Liver (tissue), 9 donors: Measurements from ENCODE around the gene VEGFA. TPM values are rescaled to one million over a fixed set of nuclear protein-coding genes. Genes with fewer than 3 reads are reported as not detected.

ENCODE experiments used
- DNase-seq: peaks from one replicate; pipeline ENCODE4 v3.0.0-alpha.2; 2017; ENCODE audit warnings: low spot score
- H3K27ac ChIP-seq, 2 donors: one replicate each; pipeline ENCODE4 v1.7.0; 2013; ENCODE audit warnings: inconsistent platforms in 2 of 2, low read length in 2 of 2, control low read depth in 1 of 2, low read depth in 1 of 2, mild to moderate bottlenecking in 1 of 2
- H3K27me3 ChIP-seq, 4 donors: one replicate each; pipeline versions ENCODE4 v1.6.1 to v1.7.0; 2013; ENCODE audit warnings: low read length in 3 of 4, inconsistent platforms in 1 of 4, mild to moderate bottlenecking in 1 of 4, moderate library complexity in 1 of 4; ENCODE audit not compliant: control insufficient read depth in 4 of 4, insufficient read depth in 4 of 4
- H3K36me3 ChIP-seq, 4 donors: one replicate each; pipeline versions ENCODE4 v1.6.1 to v1.7.0; 2013; ENCODE audit warnings: low read length in 3 of 4, mild to moderate bottlenecking in 3 of 4, low read depth in 1 of 4, moderate library complexity in 1 of 4; ENCODE audit not compliant: control insufficient read depth in 4 of 4, insufficient read depth in 3 of 4
- H3K4me1 ChIP-seq, 4 donors: one replicate each; pipeline versions ENCODE4 v1.6.1 to v1.7.0; 2013; ENCODE audit warnings: low read length in 3 of 4, mild to moderate bottlenecking in 3 of 4, moderate library complexity in 1 of 4; ENCODE audit not compliant: control insufficient read depth in 4 of 4, insufficient read depth in 4 of 4
- H3K4me3 ChIP-seq, 3 donors: one replicate each; pipeline versions ENCODE4 v1.6.1 to v1.7.0; 2013; ENCODE audit warnings: low read length in 3 of 3, control low read depth in 1 of 3, low read depth in 1 of 3, mild to moderate bottlenecking in 1 of 3
- H3K9ac ChIP-seq, 2 donors: one replicate each; pipeline ENCODE4 v1.7.0; 2013; ENCODE audit warnings: low read length in 2 of 2, mild to moderate bottlenecking in 2 of 2, moderate library complexity in 2 of 2, control low read depth in 1 of 2, low read depth in 1 of 2
- H3K9me3 ChIP-seq, 4 donors: one replicate each; pipeline versions ENCODE4 v1.6.1 to v1.7.0; 2013; ENCODE audit warnings: low read length in 3 of 4; ENCODE audit not compliant: control insufficient read depth in 4 of 4
- CTCF ChIP-seq: fragments of 150-350 bp; IDR thresholded peaks from 2 replicates; pipeline ENCODE4 v1.5.1; 2017; ENCODE audit warnings: improper control_type of control experiment, low read depth, low read length; ENCODE audit not compliant: missing input control
- EGR1 ChIP-seq, 2 donors: IDR thresholded peaks; 2 replicates each; pipeline ENCODE4 v1.6.1; 2016 to 2018; ENCODE audit warnings: antibody characterized with exemption in 2 of 2, low read depth in 2 of 2
- FOXA1 ChIP-seq: IDR thresholded peaks from 2 replicates; pipeline ENCODE4 v1.6.1; 2016; ENCODE audit warnings: antibody characterized with exemption
- FOXA2 ChIP-seq: IDR thresholded peaks from 2 replicates; pipeline ENCODE4 v1.6.1; 2016; ENCODE audit warnings: antibody characterized with exemption
- GABPA ChIP-seq, 2 donors: IDR thresholded peaks in 1 of 2; conservative IDR thresholded peaks in 1 of 2; 2 replicates each; pipeline ENCODE4 v1.6.1; 2016; ENCODE audit warnings: antibody characterized with exemption in 2 of 2, mild to moderate bottlenecking in 1 of 2, moderate library complexity in 1 of 2
- HNF4A ChIP-seq, 2 donors: conservative IDR thresholded peaks; 2 replicates each; pipeline ENCODE4 v1.6.1; 2016; ENCODE audit warnings: antibody characterized with exemption in 2 of 2, mild to moderate bottlenecking in 2 of 2
- HNF4G ChIP-seq: IDR thresholded peaks from 2 replicates; pipeline ENCODE4 v1.6.1; 2016; ENCODE audit warnings: antibody characterized with exemption
- JUND ChIP-seq, 2 donors: IDR thresholded peaks; 2 replicates each; pipeline ENCODE4 v1.6.1; 2016; ENCODE audit warnings: antibody characterized with exemption in 2 of 2
- MAX ChIP-seq: IDR thresholded peaks from 2 replicates; pipeline ENCODE4 v1.6.1; 2016; ENCODE audit warnings: antibody characterized with exemption
- NR2F2 ChIP-seq: IDR thresholded peaks from 2 replicates; pipeline ENCODE4 v1.6.1; 2016; ENCODE audit warnings: antibody characterized with exemption
- RAD21 ChIP-seq, 2 donors: IDR thresholded peaks; 2 replicates each; pipeline ENCODE4 v1.6.1; 2016; ENCODE audit warnings: antibody characterized with exemption in 2 of 2, mild to moderate bottlenecking in 2 of 2
- SP1 ChIP-seq: IDR thresholded peaks from 2 replicates; pipeline ENCODE4 v1.6.1; 2018; ENCODE audit warnings: antibody characterized with exemption, mild to moderate bottlenecking
- TAF1 ChIP-seq: conservative IDR thresholded peaks from 2 replicates; pipeline ENCODE4 v1.6.1; 2016; ENCODE audit warnings: antibody characterized with exemption, mild to moderate bottlenecking
- ZBTB33 ChIP-seq: IDR thresholded peaks from 2 replicates; pipeline ENCODE4 v1.6.1; 2016; ENCODE audit warnings: antibody characterized with exemption
- WGBS: extraction: QIAGEN DNeasy Blood & Tissue Kit; methylation state at CpG from one replicate; pipeline ENCODE4 v1.1.7; 2013; 5-methylcytosine and 5-hydroxymethylcytosine counted together
- polyA plus RNA-seq, 2 donors: library from polyadenylated mRNA; stranded (reverse) in 1 of 2; unstranded in 1 of 2; fragments of 200-250 nt in 1 of 2; fragments of >200 nt in 1 of 2; fragmentation: Nextera tagmentation in 1 of 2; extraction: Ambion mirVana in 1 of 2; gene quantifications; one replicate each; pipeline versions ENCODE4 v1.2.1 to v1.2.3, GENCODE V29; 2013 to 2015
- total RNA-seq, 2 donors: library from RNA; depleted of rRNA; stranded (reverse); fragments of >200 nt; gene quantifications; one replicate each; pipeline ENCODE4 v1.2.3, GENCODE V29; 2014
- TF ChIP-seq, protein P1 (sequence below): IDR thresholded peaks from 2 replicates; pipeline ENCODE4 v1.6.1; 2016; ENCODE audit warnings: antibody characterized with exemption, mild to moderate bottlenecking
- TF ChIP-seq, protein P2 (sequence below): IDR thresholded peaks from 2 replicates; pipeline ENCODE4 v1.6.1; 2016; ENCODE audit warnings: antibody characterized with exemption
- donor health status: healthy.
- donor health status: healthy.
- donor health status: healthy.
- donor health status: healthy.
- donor health status: healthy.

VEGFA gene
- total and polyA plus RNA-seq, 4 donors, result 14.7 to 160 (median 65.2) TPM

DNA sequence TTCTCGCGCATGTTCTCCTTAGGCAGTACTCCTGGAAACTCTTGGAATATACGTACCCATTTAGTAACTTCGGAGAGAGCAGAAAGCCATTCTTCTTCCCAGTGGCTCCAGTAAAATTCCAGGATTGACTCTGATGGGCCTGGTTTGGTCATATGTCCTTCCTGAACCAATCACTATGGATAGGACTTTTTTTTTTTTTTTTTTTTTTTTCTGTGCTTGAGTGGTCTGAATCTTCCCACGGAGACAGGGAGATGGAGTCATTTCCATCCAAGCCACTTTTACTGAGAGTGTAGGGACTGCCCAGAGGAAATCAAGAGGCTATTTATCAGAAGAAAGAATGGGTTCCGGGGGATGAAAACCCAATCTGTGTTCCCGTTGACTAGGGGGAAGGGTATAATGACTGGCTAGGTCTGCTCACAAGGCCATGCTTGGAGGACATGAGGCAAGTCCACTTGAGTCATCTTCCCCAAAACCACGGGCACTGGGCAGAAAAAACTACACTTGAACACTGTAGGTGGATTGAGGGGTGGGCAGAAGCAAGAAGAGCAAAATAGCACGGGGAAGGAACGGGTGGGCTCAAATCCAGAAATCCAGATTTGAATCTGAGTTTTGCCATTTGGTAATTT, 47.0 kb upstream of the VEGFA start:
- no peak for TF ChIP-seq CTCF
- TF ChIP-seq JUND (IDR thresholded peaks at IDR 0.05), result no peak
- TF ChIP-seq NR2F2, result no peak
- TF ChIP-seq, protein P1, sequence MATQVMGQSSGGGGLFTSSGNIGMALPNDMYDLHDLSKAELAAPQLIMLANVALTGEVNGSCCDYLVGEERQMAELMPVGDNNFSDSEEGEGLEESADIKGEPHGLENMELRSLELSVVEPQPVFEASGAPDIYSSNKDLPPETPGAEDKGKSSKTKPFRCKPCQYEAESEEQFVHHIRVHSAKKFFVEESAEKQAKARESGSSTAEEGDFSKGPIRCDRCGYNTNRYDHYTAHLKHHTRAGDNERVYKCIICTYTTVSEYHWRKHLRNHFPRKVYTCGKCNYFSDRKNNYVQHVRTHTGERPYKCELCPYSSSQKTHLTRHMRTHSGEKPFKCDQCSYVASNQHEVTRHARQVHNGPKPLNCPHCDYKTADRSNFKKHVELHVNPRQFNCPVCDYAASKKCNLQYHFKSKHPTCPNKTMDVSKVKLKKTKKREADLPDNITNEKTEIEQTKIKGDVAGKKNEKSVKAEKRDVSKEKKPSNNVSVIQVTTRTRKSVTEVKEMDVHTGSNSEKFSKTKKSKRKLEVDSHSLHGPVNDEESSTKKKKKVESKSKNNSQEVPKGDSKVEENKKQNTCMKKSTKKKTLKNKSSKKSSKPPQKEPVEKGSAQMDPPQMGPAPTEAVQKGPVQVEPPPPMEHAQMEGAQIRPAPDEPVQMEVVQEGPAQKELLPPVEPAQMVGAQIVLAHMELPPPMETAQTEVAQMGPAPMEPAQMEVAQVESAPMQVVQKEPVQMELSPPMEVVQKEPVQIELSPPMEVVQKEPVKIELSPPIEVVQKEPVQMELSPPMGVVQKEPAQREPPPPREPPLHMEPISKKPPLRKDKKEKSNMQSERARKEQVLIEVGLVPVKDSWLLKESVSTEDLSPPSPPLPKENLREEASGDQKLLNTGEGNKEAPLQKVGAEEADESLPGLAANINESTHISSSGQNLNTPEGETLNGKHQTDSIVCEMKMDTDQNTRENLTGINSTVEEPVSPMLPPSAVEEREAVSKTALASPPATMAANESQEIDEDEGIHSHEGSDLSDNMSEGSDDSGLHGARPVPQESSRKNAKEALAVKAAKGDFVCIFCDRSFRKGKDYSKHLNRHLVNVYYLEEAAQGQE, result no peak
- no peak for TF ChIP-seq ZBTB33
- no peak for TF ChIP-seq HNF4G
- TF ChIP-seq FOXA1, result no peak
- no peak for TF ChIP-seq EGR1 (IDR thresholded peaks at IDR 0.05; ENCODE audit: low read depth in 2 of 2)
- TF ChIP-seq SP1, result no peak
- no peak for TF ChIP-seq RAD21 (IDR thresholded peaks at IDR 0.05)
- TF ChIP-seq MAX, result no peak
- TF ChIP-seq GABPA (IDR thresholded peaks at IDR 0.05 in 1 of 2, conservative IDR thresholded peaks at IDR 0.05 in 1 of 2), result no peak
- no peak for TF ChIP-seq HNF4A (conservative IDR thresholded peaks at IDR 0.05)
- TF ChIP-seq, protein P2, sequence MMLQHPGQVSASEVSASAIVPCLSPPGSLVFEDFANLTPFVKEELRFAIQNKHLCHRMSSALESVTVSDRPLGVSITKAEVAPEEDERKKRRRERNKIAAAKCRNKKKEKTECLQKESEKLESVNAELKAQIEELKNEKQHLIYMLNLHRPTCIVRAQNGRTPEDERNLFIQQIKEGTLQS, result no peak
- TF ChIP-seq FOXA2, result no peak
- TF ChIP-seq TAF1, result no peak
- WGBS, result 79% methylated on average over 10 of the region's 10 CpGs
- Histone ChIP-seq H3K9me3 (no peaks in the 10 kb centered on the region), H3K27me3 (no peaks in the 10 kb centered on the region), H3K27ac (no peak overlapping the region), H3K9ac (no peak overlapping the region), H3K4me1 (no peaks in the 10 kb centered on the region), H3K4me3 (no peak overlapping the region), H3K36me3 (no peaks in the 10 kb centered on the region)
- no peak for DNase-seq
